Measurements from ENCODE around the gene TBPL1.
"Not testable (repeated sequence)": the region's sequence is repeated elsewhere in the genome, so short reads cannot be mapped to it uniquely, and the experiment has no call there.

Gene TBPL1

DNA sequence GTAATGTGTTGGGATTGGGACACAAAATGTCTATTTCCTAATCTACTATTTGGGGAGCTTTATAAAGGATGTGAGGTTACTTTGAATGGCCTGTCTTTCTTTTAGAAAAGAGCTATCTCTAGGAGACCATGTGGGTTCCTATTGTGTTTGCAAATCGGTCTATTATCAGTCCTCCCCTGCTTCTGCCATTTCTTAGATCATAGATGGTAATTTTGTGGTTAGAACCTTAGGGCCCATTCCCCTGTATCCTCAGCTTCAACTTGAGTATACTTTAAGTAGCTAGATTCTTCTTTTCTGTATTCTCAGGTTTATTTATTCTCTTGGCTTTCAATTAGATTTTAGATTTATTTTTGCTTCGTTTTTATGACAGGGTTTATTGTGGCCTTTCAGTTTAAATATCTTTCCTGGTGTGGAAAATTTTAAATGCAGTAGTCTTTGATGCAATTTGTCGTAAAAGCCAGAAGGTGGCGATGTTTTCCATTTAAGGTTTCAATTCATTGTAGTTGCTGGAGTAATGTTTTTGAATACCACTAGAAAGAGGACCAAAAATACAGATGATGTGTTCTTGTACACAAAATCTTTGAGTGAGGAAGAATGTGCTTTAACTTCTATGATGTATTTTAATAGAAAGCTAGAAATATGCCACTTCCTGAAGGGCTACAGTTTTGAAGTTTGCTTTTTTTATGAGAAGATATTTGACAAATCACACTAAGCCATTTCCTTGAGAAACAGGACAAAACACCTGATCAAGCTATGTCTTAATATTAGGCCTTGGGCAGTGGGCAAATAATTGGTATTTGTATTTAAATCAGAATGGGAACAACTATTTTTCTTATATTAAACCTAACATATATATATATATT is 20.3 kb downstream of the TBPL1 start:
- DNase-seq (ENCODE audit: low spot score), result peak; percentile 68

DNA sequence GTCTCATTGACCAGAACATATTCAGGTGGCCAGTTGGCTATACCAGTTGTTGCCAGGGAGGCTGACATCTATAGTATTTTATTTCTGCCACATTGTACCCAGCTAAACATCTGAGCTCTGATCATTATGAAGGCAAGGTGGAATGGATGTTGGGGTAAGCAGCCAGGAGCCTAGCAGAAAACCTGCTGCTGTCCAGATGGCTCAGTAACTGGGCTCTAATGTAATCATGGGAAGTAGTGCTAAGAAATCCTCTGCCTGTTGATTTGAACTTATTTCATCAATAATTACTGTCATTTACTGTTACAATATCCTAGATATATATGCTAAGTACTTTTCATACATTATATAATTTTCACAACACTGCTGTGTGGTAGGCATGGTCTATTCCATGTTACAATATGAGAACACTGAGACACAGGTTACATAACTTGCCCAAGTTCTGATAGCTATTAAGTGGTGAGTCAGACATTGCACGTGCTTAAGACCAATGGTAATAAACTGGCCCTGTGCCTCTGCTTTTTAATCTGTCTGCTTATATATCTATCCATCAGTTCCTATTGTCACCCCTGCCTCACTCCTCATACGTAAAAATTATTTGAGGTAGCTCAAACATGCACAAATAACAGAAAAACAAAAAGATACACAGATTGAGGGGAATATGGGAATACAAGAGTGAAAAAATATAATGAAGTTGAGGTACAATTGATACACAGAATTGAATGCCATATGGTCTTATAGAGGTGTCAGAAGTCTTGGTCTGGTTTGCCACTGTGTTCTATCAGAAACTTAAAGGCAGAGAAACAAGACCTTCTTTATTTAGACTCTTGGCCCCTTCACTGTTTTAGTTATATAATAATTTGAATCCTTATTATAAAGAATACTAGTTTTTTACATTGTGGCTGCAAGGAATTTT is 25.2 kb downstream of the TBPL1 start:
- peak; percentile 32 for DNase-seq (ENCODE audit: low spot score)

DNA sequence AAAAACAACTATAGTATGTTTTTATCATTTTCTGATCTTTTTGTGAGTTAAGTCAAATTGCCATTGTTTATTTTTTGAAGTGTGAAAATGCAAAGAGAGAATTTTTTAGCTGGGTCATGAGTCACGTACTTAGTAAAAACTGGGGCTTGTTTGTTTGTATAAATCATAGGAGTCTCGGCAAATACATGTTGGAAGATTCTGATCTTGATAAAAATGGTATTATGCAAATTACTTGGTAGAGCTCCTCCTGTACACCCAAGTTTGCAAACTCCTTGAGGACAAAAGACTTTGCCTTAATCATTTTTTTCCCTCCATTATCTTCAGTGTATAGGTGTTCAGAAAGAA is 25.8 kb downstream of the TBPL1 start:
- DNase-seq (ENCODE audit: low spot score), result no peak

DNA sequence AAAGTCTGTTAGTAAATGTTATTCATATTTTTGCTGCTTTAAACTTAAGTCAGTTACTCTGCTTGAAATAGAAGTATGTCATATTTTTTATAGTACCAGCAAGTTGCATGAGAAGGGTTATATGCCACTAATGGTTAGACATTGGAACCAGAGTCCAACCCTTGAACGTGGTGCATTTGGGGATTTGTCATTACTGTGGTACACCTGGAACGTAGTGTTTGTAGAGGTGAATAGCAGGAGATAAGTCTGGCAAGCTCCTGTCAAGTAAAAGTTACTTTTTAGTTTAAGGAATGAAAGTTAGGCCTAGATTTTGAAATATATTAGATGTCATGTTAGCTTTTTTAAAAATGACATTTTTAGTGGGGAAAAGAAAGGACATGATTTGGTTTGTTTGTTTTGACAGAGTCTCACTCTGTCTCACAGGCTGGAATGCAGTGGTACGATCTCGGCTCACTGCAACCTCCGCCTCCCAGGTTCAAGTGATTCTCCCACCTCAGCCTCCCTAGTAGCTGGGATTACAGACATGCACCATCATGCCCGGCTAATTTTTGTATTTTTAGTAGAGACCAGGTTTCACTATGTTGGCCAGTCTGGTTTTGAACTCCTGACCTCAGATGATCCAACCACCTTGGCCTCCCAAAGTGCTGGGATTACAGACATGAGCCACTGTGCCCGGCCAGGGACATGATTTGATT is 26.4 kb downstream of the TBPL1 start:
- not testable (repeated sequence) for DNase-seq (ENCODE audit: low spot score)

DNA sequence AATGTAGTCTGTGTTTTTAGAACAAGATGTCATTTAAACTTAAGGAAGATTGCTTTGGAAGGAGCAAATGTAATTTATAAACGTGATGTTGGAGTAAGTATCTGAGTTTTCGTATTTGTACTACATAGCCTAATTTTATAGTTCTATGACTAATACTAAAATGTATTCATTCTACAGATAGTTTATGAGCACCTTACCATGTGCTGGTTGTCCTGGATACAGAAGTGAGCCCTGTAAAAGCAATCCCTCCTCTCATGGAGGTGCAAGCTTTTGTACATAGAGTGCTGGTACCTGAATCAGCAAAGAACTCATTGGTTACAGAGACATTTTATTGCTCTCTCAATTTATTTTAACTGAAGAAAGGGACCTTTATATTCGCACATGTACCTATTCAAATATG is 27.1 kb downstream of the TBPL1 start:
- no peak for DNase-seq (ENCODE audit: low spot score)

DNA sequence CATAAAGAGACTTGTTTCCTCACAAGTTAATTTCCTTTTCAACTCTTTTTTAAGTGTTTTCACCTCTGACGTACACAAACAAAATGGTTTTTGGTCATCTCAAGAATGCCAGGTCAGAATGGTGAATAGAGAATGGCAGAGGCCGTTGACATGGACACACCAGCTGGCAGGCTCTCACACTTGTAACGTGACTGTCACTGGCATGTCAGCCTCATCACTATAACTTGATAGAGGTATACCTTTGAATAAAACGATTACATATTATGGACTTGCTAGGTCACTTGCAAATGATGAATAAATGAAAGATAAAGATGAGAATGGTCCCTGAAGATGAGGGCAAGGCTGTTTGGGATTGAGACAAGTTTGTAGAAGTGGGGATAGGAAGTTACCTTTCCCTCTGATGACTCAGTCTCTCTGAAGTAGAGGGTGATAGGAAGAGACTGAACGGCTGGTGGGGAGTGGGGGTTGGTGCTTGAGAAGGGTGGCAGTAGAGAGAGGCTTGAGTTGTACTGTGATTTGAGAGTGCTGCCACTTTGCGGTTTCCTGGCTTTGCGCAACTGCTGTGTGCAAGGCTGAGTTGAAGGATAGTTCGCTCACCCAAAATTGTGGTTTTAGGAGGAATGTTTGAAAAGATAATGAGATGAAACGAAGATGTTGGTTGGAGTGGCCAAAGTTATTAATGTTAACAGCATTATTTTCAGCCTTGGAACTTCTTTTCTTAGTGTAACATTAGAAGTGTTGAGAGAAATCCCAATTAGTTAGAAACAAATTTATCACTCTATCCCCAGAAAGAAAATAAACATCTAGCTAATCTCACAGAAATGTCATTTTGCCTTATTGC is 30.3 kb downstream of the TBPL1 start:
- no peak for DNase-seq (ENCODE audit: low spot score)

DNA sequence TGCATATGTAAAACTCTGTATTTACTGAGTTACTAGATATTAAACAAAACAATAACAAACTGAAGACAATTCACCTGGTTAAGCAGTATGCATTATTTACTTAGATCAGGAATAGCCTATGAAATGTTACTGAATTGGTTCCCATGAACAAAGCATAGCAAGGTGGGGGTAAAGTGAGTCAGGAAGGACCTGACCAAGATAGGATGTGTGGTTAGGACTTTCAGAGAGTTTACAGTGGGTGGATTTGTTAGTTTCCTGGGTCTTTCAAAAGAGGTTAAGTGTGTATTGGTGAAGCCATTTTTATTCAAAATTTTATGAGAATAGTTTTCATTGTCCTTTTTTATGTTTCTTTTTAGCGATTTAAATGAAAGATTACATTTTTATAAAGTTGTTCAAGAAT is 32.9 kb downstream of the TBPL1 start:
- DNase-seq (ENCODE audit: low spot score), result no peak

DNA sequence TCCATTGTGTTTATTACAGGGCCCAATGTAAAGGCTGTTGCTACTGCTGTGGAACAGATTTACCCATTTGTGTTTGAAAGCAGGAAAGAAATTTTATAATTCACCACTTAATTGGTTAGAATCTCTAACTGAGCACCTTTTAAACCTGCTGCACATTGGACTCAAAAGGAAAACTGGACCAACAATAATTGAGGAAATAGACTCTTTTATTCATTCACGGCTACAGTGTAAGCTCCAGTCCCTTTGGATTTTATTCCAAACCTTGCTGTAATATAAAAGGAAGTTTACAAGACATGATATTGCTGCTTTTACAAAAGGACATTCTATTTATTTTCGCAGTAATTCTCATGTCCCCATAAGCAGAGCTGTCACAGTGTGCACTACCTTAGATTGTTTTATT is 33.9 kb downstream of the TBPL1 start:
- DNase-seq (ENCODE audit: low spot score), result no peak

DNA sequence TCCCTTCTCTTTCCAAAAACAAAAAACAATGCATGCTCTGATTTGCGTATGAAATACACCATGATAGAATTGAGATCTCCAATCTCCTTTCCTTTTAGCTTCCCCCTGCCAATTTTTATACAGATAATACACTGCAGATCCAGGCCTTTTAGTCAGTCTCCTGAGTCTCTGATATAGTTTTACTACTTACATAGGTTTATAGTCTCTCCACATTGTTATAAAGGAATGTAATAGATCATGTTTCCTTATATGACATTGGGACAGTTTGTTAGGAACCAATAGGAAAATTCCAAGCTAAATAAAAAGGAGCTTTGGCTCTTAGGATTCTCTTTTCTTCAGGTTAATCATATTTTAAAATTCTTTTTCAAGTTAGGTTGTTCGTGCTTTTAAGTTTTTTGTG is 36.5 kb downstream of the TBPL1 start:
- DNase-seq (ENCODE audit: low spot score), result no peak

DNA sequence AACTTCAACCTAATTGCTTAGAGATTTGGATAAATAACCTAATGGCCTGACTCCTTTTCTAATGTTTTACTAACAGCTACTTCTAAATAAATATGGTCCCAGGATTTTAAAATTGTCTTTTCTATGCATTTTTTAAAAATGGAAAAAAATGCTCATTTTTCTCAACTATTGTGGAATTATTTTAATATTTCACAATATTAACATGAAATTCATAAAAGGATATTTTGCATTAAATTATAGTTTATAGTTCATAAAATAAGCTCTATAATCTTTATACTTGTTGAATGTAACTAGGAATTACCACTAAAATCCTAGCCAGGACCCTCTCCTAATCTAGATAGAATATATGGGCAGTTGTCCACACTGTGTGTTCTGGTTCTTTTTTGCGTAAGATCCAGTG is 37.3 kb downstream of the TBPL1 start:
- DNase-seq (ENCODE audit: low spot score), result no peak

DNA sequence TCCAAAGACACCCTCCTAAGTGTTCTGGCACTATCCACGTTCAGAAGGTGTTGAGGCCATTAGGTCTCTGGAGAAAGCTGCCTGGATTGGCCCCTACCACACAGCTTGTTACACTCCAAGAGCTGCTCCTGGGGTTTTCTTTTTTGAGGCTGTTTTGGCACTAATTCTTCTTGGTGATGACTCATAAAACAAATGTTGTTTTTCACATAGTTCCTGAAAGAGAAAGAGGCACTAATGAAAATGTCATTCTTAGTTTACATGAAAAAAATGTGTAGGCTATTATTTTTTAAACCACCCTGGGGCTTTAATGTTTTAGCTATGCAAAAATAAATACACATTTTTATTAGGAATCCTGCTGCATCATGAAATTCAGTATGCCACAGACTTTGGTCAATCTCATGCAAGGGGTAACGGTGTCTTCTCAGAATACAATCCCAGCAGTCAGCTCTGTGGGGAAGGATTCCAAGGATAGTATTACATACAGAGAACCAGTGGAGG is 38.1 kb downstream of the TBPL1 start:
- peak; percentile 51 for DNase-seq (ENCODE audit: low spot score)

DNA sequence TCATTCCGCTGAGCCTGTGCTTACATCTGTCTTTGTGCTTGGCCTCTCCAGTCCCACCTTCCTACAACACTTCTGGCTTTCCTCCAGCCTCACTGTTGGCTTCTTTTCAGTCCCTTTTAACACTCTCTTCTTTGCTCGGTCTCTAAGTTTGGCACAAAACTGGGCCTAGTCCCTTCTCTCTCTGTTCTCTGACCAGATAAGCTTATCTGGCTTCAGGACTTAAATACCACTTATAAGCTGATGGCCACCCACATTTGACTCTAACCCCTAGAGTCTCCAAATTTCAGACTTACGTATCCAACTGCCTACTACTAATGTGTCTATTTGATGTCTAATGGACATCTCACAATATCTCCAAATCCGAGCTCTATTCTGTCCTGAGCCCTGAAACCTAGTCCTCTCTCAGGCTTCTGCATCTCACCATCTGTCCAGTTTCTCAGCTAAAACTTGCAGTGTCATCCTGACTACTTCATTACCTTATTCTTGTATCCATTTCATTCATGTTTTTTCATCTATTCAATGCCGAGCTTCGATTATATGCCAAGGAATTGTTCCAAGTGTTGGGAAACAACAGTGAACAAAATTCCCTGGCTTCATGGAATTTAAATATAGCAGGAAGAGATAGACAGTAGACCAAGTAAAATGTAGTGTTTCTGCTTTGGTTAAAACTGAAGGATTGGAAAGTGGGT is 40.1 kb downstream of the TBPL1 start:
- no peak for DNase-seq (ENCODE audit: low spot score)

DNA sequence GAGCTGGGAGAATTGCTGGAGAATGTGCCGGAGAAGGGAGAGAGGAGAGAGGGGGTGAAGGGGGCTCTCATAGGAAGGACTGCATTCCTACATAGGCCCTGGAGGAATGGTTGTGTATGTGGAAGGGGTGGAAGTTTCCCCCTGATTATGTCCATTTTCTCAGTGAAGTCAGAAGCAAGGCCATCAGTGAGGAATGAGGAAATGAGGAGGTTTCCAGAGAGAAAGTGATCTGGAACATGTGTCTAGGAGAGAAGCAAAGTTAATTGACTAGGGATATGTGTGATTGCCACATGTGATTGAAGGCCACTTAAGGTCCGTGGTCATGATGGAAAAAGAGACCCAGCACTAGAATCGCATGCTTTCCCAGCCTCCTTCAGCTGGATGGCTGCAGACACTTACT is 42.3 kb downstream of the TBPL1 start:
- no peak for DNase-seq (ENCODE audit: low spot score)

DNA sequence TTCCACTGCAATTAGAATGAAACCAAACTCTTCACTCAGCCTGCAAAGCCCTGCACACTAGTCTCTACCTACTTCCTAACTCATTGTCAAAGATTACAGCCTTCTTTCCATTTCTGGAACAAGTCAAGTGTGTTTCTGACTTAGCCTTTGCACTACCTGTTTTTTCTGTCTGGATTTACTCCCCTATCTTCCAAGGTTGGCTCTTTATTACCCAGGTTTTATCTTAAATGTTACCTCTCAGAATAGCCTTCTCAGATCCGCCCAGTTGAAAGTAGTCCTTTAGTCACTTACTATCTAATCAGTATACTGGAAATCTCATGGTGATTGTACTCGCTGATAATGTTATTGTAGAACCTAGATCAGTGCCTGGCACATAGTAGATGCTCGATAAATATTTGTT is 42.7 kb downstream of the TBPL1 start:
- DNase-seq (ENCODE audit: low spot score), result no peak

DNA sequence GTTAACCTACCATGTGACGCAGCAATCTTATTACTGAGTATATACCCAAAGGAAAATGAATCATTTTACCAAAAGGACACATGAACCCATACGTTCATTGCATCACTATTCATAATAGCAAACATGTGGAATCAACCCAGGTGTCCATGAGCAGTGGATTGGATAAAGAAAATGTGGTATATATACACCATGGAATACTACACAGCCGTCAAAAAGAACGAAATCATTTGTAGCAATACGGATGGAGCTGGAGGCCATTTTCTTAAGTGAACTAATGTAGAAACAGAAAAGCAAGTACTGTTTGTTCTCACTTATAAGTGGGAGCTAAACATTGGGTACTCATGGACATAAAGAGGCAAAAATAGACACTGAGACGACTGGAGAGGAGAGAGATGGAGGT is 44.2 kb downstream of the TBPL1 start:
- no peak for DNase-seq (ENCODE audit: low spot score)

DNA sequence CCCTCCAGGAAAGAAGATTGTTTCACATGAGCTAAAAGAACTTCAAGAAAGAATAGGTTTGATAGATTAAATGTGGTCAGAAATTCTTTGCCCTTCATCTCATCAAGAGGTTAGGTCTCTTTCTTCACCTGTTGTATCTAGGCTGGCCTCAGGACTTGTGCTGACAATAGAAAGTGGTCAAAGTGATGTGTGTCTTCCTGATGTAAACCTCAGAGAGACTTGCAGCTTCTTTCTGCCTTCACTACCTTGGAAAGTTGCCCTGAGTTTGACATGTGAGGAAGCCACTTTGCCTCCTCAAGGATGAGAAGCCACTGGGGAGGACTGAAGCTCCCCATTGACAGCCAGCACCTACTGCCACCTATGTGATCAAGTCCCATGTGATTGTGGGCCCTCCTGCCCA is 46.3 kb downstream of the TBPL1 start:
- DNase-seq (ENCODE audit: low spot score), result no peak

DNA sequence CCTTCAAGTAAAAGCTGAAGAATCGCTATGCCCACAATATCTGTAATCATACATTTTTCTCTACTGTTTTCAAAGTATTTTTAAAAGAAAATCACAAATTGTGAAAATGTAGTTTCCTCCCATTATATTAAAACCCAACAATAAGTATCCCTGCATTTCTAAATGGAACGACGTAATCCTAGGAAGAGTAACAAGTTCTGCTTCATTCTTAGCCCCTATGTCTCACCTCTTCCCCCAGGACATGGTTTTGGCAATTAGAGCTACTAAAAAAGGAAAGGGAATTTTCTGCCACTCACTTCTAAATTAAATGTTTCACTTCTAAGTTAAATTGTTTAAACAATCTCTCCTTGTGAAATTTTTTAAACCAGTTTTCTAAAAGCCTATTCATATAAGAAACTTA is 47.4 kb downstream of the TBPL1 start:
- no peak for DNase-seq (ENCODE audit: low spot score)

DNA sequence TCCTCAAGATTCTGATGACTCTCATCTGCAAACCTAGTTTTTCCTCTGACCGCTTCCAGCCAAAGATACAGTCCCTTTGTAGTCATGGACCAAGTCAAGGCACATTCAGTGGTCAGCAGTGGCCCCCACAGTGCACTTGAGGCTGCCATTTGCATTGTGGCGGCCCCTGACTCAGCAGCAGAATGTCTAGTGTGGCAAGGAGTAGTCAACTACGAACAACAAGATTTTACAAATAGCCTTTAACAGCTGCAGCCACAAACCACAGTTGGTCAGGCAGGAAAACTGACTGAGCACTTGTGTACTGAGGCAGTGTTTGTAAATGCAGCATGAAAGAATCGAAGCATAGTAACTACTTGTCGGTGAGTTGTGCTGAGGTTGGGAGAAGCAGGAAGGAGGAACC is 49.8 kb downstream of the TBPL1 start:
- no peak for DNase-seq (ENCODE audit: low spot score)

DNA sequence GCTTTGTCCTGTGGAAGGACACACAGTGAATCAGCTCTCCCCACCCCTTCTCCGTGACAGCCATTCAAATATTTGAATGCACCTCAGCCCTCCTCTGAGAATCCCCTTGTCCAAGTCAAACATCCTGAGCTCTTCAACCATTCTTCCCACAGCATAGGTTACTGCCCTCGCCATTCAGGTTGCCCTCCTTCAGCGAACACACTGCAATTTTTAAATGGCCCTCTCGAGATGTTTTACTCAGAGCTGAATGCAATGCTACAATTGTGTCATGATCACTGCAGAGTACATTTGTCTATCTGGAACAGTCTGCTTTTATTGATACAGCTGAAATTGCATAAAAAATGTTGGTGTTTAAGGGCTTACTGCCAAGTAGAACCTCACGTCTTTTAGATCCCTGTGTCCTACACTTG is 50.5 kb downstream of the TBPL1 start:
- DNase-seq (ENCODE audit: low spot score), result no peak

DNA sequence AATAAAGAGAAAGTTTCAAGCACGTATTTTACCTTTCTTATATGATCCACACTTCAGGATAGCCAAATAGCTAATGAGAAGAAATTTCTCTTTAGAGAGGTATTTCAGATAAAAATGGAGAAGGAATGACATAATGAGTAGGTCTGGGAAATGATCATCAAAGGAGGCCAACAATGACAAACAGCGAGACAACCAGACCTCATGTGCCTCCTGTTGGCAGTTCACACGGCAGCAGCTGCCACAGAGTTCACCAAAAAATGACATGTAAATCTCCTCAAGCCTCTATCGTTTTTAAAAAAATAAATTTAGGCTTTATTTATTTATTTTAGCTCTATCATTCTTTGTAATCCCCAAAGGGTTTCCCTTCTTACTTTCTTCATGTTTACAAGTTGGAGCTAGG is 51.7 kb downstream of the TBPL1 start:
- DNase-seq (ENCODE audit: low spot score), result no peak

DNA sequence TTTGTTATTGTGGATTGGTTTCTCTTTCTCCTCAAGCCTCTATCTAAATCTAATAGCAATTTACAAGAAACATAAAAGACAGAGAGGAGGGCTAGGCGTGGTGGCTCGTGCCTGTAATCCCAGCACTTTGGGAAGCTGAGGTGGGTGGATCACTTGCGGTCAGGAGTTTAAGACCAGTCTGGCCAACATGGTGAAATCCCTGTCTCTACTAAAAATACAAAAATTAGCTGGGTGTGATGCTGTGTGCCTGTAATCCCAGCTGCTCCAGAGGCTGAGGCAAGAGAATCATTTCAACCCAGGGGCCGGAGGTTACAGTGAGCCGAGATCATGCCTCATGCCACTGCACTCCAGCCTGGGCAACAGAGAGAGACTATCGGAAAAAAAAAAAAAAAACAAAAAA is 52.8 kb downstream of the TBPL1 start:
- no peak for DNase-seq (ENCODE audit: low spot score)

Measured in COLO829 (cell line).